ENCODE results near the gene LRRC8E. TPM values are rescaled to one million over a fixed set of nuclear protein-coding genes. Genes with fewer than 3 reads are reported as not detected.

The LRRC8E gene
- total RNA-seq, 1 experiment from 2014 or later: 15.2 TPM

GRCh38 chr19:7868326-7868670 is 20.0 kb upstream of the LRRC8E start:
- DNase-seq (ENCODE audit: low read depth): no peak

DNA sequence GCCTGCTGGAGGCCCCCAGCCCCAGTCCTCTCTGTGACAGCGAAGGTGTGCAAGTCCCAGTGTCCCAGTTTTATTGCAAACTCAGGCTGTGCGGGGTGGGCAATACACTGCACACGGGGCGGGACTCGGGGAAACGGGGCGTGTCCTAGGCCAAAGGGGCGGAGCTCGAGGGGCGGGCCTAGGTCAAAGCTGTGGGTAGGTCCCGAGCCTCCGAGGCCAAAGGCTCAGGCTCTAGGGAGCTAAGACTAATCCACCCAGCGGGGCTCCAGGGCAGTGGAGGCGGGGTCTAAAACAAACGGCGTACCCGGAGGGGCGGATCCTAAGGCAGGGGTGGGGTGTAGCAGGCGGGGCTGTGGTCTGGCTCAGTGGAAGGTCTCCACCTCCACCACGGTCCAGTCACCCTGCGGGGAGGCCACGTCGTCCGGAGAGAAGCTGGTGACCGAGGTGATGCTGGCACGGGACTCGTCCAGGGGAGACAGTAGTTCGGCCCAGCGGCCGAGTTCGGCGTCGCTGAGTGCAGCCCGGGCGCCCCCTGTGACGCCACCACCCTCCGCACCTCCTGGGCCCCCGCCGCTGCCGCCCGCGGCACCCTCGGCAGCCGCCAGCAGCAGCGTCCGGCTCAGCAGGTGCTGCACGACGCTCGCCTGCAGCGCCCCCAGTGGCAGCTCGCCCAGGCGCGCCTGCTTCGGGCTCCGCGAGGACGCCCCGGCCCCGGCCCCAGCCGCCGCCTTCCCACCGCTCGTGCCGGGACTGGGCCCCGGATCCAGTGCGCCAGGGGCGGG is 19.4 kb upstream of the LRRC8E start:
- no peak for DNase-seq (ENCODE audit: low read depth)

DNA sequence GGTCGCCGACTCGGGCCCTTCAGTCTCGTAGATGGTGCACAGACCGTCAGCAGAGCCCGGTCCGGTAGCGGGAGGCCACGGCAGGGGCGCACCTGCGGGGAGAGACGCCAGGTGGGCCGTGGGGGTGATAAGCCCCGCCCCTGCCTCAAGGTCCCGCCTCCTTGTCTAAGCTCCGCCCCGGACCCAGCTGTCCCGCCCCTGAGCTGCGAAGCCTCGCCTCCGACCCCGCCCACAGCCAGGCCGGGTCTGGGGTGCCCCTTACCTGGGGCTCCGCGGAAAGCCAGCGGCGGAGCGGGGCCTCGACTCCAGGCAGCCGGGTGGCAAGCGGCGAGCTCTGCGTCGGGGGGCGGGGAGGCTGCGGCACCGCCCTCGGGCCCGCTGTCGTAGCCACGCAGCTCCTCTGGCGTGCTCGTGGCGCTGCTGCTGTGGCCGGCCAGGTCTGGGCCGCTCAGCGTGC is 18.8 kb upstream of the LRRC8E start:
- no peak for DNase-seq (ENCODE audit: low read depth)

- DNase-seq (ENCODE audit: low read depth): no peak
Measured at GRCh38 chr19:7869910-7870511, 18.3 kb upstream of the LRRC8E start.

GRCh38 chr19:7870571-7871436 is 17.5 kb upstream of the LRRC8E start:
- DNase-seq (ENCODE audit: low read depth): peak; percentile 70

DNA sequence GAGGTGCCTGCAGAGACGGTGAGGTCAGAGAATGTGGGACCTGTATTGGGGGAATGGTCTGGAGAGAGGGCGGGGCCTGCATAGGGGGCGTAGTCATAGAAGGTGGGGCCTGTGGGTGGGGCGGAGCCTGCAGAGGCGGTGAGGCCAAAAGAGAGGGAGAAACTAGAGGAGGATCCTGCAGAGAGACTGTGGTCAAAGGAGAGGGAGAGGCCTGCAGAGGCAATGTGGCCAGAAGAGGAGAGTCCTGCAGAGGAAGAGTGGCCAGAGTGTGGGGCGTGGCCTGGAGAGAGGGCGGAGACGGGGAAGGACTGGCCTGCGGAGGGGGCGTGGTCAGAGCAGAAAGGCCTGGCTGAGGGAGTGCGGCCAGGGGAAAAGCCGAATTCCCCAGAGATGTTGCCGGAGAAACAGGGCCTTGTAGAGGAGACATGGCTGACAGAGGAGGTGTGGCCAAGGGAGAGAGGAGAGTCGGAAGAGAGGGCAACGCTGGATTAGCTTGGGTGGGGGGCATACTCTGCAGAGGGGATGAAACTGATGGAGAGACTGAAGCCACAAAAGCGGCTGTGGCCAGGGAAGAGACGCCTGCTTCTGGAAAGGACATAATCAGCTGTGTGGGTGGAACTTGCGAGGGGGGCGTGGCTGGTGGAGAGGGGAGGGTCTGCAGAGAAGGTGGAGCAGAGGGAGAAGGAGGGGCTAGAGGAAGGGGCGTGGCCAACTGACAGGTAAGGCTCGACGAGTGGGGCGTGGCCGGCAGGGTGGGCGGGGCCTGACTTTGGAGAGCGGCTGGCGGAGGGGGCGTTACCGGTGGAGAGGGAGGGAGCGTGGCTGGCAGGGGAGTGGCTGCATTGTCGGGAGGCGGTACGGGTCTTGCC is 16.6 kb upstream of the LRRC8E start:
- peak; percentile 90 for DNase-seq (ENCODE audit: low read depth)

- DNase-seq (ENCODE audit: low read depth): no peak
Measured at GRCh38 chr19:7872306-7873204, 15.8 kb upstream of the LRRC8E start.

DNA sequence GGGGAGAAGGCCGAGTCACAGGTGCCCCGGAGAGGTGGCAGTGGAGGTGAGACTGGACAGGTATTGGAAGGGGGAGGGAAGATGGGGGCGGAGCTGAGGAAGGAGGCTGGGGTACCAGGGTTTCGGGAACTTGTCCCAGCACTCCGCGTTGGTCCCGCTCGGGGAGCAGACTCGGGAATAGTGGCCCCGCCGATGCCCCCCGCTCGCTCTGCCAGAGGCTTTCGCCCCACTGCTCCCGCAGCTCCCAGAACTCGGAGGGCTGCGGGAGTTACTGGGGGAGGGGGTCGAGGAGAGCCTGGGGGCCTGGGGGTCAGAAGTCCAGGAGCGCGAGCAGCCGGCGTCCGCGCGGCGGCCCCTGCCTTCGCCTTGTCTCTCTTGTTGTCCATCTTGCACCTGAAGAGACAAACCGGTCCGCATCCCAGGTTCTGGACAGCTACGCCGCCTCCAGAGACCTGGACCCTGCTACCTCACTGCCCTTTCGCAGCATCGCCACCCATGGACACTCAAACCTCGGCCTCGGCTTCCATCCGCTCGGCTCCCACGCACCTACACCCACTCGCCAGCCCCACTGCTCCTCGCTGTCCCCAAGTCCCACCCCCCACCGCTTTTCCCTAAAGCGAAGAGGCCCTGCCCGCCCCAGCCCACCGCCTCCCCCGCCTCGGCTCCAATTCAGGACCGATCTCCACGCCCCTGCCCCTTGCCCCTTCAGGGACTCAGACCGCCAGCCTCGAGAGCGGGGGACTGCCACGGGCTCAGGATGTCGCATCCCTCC is 14.8 kb upstream of the LRRC8E start:
- no peak for DNase-seq (ENCODE audit: low read depth)

GRCh38 chr19:7874076-7874896 is 14.0 kb upstream of the LRRC8E start, which contains the start of gene PRR36:
PRR36 (minus strand) TSS chr19:7874390; CDS start chr19:7873689, 701 bp downstream.
- peak; percentile 36 for DNase-seq (ENCODE audit: low read depth)

DNA sequence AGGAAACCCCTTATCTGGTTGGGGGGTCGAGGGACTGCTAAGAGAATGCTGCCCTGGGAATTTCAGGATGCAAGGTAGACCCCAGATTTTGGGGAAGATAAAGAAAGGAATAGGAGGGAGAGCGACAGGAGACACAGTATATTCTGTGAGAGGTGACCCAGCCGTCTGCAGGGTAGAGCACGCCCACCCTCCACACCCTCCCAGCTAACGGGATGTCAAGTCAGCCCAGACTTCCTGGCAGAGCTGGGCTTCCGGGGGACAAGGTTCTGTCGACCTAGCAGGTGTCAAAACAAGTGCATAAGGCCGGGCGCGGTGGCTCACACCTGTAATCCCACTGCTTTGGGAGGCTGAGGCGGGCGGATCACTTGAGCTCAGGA is 13.4 kb upstream of the LRRC8E start:
- DNase-seq (ENCODE audit: low read depth): no peak

DNA sequence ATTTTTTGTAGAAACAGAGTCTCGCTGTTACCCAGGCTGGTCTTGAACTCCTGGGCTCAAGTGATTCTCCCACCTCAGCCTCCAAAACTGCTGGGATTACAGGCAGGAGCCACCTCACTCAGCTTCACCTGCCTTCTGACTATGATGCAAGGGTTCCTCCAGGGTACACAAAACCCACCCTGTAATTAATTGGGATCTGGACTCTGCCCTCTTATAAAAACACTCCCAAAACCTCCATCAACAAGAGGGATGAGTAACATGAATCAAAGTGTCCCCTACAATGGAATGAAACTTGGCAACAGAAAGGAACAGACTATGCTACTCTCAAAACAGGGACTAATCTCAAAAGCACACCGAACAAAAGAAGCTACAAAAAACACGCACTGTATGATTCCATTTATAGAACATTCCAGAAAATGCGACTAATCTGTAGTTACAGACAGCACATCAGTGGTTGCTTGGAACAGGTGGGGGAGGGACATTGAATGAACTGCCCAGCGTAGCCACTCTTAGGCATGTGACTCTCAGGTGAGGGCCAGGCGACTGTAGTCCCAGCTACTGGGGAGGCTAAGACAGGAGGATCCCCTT is 11.0 kb upstream of the LRRC8E start:
- DNase-seq (ENCODE audit: low read depth): no peak

DNA sequence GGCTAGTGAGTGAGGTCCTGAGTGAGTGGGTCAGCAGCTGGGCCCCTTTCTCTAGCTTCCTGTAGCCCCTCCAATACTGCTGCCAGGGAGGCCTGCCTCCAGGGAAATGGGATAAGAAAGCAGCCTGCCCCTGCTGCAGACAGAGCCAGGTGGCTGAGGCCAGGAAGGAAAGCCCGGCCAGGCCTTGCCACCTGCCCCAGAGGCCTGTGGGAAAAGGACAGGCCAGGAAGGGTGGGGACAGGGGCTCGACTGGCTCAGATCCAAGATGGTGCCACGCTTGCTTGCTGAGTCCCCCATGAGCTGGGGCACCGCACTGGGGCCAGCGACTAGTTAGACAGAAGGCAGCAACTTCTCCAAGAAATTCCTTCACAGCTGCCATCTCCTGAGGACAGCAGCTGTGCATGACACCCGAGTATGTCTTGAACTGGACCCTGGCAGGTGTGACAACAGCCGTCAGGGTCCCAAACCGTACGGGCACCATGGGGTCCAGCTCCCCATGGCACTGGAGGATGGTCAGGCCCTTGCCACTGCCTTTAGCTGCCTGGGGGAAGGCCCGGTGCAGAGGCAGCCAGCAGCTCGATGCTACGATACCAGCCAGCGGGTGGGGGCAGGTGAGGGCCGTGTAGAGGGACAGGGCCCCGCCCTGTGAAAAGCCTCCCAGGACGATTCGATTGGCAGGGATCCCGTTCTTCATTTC is 9.1 kb upstream of the LRRC8E start:
- no peak for DNase-seq (ENCODE audit: low read depth)

DNA sequence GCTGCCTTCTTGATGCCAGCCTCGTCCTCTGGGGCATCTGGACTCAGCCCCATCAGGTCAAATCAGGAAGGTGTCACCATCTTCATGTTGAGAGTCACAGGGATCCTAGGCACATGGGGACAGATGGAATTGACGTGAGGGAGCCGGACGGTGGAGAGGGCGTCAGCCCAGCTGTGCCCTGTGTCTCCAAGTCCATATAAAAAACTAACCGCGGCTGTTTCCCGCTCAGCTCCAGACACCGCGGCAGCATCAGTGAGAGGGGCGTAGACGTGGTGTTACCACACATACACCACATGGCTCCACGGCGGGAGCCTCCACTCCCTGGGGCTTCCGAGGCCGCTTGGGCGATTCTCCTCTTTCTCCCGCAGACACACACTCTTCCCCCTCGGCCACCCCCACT is 8.5 kb upstream of the LRRC8E start:
- no peak for DNase-seq (ENCODE audit: low read depth)

DNA sequence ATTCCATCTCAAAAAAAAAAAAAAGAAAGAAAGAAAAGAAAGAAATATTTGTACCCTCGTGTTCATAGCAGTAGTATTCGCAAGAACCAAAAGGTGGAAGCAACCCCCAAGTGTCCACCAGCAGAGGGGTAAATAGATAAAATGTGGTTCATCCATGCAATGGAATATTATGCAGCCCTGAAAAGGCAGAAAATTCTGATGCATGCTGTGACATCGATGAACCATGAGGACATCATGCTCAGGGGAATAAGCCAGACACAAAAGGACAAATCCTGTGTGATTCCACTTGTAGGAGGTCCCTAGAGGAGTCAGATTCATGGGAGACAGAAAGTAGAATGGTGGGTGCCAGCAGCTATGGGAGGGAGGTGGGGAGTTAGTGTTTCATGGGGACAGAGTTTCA is 6.4 kb upstream of the LRRC8E start:
- no peak for DNase-seq (ENCODE audit: low read depth)

DNA sequence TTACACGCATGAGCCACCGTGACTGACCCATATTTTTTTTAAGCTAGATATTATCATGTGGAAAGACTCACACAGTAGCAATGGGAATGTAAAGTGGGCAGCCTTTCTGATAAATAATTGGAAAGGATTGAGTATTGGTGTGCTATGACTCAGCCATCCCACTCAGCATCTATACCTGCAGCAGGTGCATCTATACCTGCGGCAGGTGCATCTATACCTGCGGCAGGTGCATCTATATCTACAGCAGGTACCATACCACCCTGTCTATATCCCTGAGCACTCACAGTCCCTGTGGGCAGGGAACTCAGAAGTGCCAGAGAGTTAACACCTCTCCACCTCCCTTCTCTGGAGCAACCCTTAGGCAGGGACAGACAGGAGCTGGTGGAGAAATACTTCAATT is 5.2 kb upstream of the LRRC8E start:
- no peak for DNase-seq (ENCODE audit: low read depth)

DNA sequence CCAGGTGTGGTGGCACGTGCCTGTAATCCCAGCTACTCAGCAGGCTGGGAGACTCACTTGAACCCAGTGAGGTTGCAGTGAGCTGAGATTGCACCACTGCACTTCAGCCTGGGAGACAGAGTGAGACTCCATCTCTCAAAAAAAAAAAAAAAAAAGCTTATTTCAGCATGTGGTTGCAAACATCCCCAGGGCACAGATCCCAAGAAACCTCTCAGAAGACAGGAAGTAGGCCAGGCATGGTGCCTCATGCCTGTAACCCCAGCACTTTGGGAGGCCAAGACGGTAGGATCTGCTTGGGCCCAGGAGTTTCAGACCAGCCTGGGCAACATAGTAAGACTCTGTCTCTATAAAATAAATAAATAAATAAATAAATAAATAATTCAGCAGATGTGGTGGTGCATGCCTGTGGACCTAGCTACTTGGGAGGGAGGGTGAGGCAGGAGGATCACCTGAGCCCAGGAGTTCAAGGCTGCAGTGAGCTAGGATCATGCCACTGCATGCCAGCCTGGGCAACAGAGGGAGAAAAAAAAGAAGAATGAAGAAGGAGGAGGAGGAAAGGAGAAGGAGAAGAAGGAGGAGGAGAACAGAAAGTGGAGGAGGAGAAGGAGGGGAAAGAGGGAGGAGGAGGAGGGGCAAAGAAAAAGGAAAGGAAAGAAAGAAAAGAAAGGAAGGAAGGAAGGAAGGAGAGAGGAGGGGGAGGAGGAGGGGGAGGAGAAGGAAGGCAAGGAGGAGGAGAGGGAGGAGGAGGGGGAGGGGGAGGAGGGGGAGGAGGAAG is 4.3 kb upstream of the LRRC8E start:
- peak; percentile 84 for DNase-seq (ENCODE audit: low read depth)

DNA sequence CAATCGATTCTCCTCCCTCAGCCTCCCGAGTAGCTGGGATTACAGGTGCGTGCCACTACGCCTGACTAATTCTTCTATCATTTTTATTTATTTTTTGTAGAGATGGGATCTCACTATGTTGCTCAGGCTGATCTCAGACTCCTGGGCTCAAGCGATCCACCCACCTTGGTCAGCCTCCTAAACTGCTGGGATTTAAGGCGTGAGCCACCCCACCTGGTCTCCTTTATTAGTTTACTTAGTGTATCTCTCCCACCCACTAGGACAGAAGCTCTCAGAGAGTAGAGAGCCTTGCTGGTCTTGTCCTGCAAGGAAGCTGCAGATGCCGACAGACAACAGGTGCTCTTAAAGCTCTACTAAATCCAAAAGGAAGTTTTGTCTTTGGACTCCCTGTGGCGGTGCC is 2.5 kb upstream of the LRRC8E start:
- DNase-seq (ENCODE audit: low read depth): no peak
